DMS114 treated with DMSO at 0.1 percent for 48 hours (cell line): ENCODE data around the gene JADE2.

Source experiments
- DNase-seq: peaks from one replicate; lab custom pipeline; 2025; ENCODE audit not compliant: unreplicated experiment; lab: John Stamatoyannopoulos, UW

Gene JADE2

GRCh38 chr5:134568337-134568700 lies 42.8 kb downstream of the JADE2 start:
- DNase-seq: no peak

- DNase-seq: no peak
Measured at GRCh38 chr5:134568761-134569695, 43.6 kb downstream of the JADE2 start.

- DNase-seq: no peak
Measured at GRCh38 chr5:134569758-134570364, 44.4 kb downstream of the JADE2 start.

GRCh38 chr5:134570365-134570758 lies 44.9 kb downstream of the JADE2 start:
- DNase-seq: no peak

GRCh38 chr5:134570886-134571285 lies 45.4 kb downstream of the JADE2 start:
- DNase-seq: no peak

- DNase-seq: no peak
Measured at GRCh38 chr5:134571693-134572405, 46.4 kb downstream of the JADE2 start.

GRCh38 chr5:134572811-134573210 lies 47.3 kb downstream of the JADE2 start:
- DNase-seq: no peak

- DNase-seq: no peak
Measured at GRCh38 chr5:134574521-134574920, 49.1 kb downstream of the JADE2 start.

GRCh38 chr5:134575316-134575715 lies 49.8 kb downstream of the JADE2 start:
- DNase-seq: no peak

GRCh38 chr5:134576386-134577021 lies 51.0 kb downstream of the JADE2 start:
- no peak for DNase-seq

- no peak for DNase-seq
Measured at GRCh38 chr5:134577022-134577795, 51.7 kb downstream of the JADE2 start.

GRCh38 chr5:134577796-134578577 lies 52.5 kb downstream of the JADE2 start:
- peak; percentile 62 for DNase-seq

GRCh38 chr5:134578578-134579283 lies 53.3 kb downstream of the JADE2 start:
- no peak for DNase-seq

GRCh38 chr5:134579284-134579771 lies 53.9 kb downstream of the JADE2 start:
- no peak for DNase-seq

GRCh38 chr5:134580001-134580460 lies 54.6 kb downstream of the JADE2 start:
- no peak for DNase-seq

GRCh38 chr5:134581241-134581981 lies 55.9 kb downstream of the JADE2 start:
- DNase-seq: no peak

- no peak for DNase-seq
Measured at GRCh38 chr5:134582281-134582680, 56.8 kb downstream of the JADE2 start.

- DNase-seq: no peak
Measured at GRCh38 chr5:134582941-134583340, 57.5 kb downstream of the JADE2 start.
